GM18498 (cell line): ENCODE data around the gene GDF10.

Experiments used
- ATAC-seq: cut with Tn5 transposase; IDR thresholded peaks from one replicate; pipeline ENCODE4 v1.9.1; 2021; ENCODE audit warnings: mild to moderate bottlenecking, moderate library complexity; ENCODE audit not compliant: unreplicated experiment

GDF10 gene

DNA sequence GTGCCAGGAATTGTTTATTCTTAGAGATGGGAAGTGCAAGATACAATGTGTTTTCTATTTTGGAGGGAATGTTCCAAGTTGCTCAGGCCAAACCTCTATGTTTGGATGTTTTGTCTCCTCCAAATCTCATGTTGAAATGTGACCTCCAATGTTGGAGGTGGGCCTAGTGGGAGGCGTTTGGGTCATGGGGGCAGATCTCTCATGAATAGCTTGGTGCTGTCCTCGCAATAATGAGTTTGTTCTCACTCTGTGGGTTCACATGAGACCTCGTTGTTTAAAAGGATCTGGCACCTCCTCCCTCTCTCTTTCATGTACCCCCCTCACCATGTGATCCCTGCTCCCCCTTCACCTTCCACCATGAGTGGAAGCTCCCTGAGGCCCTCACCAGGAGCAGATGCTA is 8.3 kb upstream of the GDF10 start:
- ATAC-seq, result no peak

DNA sequence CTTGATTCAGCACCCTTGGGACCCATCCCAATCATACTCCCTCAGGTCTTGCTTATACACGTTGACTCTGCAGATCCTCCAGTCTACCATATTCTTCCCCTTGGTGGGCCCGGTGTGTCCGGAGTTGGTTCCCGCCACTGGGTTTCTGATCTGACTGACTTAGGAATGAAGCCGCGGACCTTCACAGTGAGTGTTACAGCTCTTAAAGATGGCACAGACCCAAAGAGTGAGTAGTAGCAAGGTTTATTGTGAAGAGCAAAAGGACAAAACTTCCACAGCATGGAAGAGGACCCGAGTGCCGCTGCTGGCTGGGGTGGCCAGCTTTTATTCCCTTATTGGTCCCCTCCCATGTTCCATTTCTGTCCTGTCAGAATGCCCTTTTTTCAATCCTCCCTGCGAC is 5.9 kb upstream of the GDF10 start:
- no peak for ATAC-seq

DNA sequence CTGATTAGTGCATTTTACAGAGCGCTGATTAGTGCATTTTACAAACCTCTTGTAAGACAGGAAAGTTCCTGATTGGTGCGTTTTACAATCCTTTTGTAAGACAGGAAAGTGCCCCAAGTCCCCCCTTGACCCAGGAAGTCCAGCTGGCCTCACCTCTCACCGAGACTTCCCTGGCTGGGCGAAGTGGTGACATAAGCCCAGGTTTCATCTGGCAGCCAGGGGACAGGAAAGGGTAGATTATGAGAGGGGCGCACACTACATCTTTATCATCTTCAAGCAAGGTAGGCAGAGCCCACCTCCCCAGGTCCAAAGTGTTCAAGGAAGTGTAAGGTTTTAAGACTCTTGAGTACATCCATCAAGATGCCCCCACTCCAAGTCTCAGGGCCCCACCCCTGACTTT is 5.5 kb upstream of the GDF10 start:
- ATAC-seq, result no peak

DNA sequence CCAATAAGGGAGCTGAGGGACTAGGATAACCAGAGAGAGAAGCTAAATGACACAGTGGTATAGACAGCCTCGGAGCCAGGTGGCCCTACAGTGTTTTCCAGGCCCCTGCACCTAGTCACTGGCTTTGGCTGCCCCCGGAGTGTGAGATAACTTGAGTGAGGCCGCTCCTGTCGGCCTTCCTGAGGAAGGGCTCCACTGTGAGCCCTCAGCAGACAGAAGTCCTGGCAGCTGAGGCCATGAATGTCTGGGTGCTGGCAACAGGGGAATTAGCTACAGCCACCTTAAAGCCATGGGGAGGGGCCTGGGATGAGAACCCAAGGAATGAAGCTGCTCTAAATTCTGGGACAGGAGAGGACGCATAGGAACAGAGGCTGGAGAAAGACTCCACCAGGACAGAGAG is 4.6 kb upstream of the GDF10 start:
- ATAC-seq, result no peak

DNA sequence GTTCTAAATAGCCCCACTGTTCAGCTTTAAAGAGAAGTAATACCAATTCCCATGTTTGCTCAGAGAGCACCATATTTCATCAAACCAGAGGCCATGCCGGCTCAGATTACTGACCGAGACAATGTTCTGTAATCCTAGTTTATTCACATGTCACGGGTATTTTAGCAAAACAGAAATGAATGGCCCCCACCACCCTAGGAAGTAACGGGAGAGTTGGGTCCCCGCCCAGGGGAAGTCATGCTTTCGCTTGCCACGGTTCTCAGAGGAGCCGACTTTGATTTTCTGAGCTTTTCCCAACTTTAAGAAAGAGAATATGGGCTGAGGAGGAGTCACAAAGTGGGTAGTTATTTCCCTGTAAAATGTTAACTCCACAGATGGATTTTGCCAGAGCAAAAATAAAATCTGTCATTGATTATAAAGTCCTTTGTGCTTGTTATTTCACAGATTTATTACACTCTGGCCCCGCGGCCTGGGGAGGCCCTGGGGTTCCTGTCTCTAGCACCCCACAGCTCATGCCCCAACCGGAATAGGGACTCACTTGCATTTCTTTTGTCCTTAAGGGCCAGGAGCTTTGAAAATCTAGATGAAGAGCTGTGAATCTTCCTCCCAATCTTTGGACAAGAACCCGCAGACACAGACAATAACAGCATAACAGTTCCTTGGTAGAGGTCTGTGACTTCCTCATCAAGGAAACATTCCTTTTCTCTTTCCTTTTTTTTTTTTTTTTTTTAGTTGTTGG is 3.7 kb upstream of the GDF10 start:
- no peak for ATAC-seq

DNA sequence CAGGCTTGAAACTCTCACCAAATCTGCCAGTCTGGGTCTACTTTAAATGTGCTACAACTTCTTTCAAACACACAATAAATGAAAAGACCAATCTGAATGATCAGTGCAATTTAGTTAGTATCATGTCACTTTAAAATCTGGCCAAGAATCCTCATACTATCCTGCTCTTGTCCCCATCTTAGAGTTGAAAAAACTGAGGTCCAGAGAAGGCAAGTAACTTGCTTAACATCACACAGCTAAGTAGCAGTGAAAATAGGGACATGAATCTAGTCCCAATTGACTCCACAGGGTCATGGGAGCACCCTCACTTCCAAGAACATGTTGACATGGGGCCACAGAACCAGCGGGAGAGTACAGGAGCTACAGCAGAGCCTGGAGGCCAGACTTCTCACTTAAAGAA is 3.1 kb upstream of the GDF10 start:
- ATAC-seq, result no peak

DNA sequence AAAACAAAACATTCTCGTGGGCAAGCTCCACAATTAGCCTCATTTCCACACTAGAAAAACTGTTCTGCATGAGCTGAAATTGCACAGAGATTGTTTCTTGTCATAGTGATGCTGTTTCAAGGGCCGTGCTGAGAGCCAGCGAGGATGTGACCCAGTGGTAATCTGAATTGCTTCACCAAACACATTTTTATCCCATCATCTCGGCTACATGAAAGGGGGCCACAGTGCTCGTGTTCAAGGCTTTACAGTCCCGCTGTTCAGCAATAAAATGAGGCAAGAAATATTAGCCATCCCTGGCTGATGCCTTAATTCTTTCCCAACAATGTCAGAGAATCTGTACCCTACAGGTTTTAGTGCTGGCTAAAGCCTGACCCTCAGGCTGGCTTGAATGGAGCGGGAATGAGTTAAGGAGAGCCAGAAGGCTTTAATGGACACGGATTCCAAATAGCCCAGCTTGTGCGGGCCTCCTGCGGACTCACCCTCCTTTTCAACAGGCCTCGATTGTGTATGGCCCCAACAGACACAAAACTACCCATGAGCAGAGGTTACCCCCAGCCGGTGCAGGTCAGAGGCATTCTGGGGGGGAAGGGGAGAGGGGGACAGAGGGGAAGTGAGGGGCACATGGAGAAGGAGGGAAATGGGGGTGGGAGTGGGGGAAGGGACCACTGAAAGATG is 2.0 kb upstream of the GDF10 start:
- ATAC-seq, result no peak

DNA sequence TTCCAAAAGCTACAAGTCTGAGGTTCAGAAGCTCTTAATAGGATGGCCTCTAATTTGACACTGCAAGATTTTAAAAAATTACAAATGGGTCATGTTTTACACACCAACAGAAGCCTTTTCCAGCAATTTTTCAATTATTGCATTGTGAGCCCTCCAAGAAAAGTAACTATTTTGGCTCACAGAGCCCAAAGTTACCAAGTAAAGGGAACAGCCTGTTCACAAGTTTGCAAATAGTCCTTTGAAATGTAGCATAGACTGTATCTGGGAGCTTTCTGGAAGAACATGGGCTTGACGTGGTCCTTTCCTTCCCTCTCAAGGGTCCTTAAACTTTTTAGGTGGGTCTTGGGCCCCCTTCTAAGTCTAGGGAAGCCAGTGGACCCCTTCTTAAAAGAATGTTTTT is 1.3 kb upstream of the GDF10 start:
- ATAC-seq, result no peak

DNA sequence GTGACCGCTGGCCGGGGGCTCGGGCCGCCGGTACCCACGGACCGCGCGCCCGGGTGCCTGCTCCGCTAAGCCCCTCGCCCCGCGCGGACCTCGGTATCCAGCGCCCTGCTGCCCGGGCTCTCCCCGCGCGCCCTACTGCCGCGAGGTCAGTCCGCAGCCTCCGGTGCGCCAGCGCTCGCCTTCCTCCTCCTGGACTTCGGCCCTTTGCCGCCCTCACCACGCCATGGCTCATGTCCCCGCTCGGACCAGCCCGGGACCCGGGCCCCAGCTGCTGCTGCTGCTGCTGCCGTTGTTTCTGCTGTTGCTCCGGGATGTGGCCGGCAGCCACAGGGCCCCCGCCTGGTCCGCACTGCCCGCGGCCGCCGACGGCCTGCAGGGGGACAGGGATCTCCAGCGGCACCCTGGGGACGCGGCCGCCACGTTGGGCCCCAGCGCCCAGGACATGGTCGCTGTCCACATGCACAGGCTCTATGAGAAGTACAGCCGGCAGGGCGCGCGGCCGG is 483 bp downstream of the GDF10 start:
- ATAC-seq, result no peak

DNA sequence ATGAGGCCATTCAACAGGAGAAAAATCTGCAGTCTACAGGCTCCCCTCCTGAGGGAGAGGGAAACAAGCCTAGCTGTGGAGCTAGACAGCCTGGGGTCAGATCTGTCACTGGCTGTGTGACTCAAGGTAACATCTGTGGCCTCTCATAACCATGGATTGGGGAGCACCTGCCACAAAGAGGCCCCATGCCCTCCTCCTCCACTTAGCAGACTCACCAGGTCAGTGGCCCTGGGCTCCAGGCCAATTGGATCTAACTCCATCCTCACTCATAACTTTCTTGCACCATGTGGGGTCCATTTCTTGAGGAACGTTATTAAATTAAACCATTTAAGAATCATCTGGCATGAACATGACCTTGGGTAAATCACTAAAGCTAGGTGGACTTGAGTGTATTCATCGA is 1.8 kb downstream of the GDF10 start:
- no peak for ATAC-seq

DNA sequence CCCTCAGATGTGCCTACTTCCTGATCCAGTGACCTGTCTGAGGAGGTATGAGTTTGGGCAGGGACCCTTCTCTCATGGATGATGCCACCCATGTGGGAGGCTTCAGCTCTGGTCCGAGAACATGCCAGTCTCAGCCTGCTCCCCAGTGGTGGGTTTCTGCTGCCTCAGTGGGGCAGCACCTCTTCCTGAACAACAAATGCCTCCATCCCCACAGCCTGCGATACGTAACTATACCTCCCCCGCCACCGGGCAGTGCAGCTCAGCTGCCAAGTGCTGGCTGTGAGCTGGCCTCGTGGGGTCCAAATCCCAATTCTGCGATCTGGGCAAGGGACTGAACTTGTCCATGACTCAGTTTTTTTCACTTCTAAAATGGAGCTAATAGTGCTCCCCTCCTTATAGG is 3.1 kb downstream of the GDF10 start:
- no peak for ATAC-seq

DNA sequence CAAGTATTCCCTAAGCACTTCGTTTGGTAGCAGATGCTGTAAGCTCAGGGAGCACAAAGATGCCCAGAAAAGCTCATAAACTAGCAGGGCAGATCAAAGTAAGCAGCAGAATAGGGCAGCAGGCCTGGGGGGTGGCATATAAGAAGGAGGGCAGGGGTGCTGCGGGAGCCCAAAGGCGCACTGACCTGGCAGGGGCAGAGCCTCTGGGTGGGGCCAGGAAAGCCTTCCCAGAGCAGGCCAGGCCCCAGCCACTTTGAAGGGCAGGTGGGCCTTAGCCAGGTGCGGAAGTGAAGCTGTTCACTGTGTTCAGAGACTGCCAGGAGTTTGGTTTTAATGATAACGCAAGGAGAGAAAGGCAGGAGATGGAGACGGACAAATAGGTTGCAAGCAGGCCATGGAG is 3.9 kb downstream of the GDF10 start:
- no peak for ATAC-seq

DNA sequence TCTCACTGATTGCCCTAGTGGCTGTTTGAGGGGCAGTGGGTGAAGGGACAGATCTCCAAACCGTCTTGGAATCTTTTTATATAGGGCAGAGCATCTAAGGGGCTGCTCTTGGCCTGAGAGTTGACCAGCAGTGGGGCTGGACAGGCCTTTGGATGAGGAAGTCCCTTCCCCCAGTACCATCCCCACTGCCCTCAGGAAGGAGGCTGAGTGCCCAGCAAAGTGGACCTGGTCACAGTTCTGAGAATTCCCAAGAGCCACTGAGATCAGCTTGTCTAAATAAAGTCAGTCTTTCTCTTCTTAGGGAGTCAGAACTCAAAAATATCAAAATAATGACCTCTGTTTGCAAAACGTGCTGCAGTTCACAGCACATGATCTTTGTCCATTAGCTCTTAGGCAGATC is 5.6 kb downstream of the GDF10 start:
- no peak for ATAC-seq

DNA sequence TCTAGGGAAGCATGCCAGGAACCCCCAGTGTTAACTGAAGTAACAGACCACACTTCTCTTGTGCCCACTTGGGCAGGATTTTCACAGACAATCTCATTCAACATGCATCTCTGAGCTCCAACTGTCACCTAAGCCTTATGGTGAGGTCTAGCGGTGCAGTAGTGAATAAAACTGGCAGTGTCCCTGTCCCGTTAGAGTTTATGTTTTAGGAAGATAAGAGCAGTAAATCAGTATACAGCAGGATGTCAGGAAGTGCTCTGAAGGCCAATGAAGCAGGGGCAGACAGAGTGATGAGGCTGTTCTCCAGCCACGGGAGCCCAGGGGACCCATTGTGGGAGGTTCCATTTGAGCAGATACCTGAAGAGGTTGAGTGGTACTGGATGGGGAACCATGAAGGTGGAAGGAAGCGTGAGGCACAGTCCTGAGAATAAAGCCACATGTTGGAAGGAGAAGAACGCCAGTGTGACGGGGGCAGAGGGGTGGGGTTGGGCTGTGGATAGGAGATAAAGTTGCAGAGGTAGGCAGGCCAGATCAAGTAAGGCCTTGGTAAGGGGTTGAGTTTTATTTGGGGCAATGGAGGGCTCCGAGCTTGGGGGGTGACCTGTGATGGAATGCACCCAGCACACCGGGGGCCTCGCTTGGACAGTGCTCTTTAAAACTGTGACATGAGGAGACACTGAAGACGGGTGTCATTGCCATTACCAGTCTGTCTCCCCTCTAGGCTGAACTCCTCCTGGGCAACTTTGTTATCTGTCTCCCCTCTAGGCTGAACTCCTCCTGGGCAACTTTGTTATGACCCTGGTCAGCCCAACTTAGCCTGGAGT is 6.6 kb downstream of the GDF10 start:
- ATAC-seq, result no peak

DNA sequence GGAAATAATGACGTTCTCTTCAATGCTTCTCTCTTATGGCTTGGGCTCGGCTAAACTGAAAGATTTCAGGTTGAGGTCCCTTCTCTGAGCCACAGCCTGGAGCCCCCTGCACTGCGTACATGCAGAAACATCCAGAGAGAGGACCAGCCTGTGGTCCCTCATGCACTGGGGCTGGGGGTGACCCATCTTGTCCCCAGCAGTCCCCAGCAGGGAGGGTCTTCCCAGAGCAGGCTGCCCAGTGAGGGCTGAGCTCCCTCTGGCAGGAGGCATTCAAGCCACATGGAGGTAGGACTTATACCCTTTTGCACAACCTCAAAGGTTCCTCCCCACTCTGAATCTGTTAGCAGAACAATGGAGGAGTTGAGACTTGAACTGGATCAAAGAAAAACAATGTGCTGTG is 7.4 kb downstream of the GDF10 start:
- ATAC-seq, result no peak

DNA sequence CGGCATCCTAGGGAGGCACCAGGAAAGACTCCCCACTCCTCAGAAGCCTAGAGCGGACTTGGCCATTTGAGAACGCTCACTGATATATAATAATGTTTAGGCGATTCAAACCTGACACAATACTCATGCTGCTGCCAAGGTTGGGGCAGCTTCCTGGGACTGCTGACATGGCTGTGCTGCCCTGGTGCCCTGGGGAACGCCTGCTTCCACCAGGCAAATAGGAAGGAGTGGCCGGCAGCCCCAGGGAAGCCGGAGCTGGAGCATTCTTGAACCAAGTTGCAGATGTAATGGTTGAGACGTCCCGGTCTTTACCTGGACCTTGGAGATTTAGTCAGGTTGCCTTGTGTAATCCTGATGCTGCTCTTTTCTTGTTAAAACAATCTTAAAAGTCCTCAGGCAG is 8.8 kb downstream of the GDF10 start:
- no peak for ATAC-seq

DNA sequence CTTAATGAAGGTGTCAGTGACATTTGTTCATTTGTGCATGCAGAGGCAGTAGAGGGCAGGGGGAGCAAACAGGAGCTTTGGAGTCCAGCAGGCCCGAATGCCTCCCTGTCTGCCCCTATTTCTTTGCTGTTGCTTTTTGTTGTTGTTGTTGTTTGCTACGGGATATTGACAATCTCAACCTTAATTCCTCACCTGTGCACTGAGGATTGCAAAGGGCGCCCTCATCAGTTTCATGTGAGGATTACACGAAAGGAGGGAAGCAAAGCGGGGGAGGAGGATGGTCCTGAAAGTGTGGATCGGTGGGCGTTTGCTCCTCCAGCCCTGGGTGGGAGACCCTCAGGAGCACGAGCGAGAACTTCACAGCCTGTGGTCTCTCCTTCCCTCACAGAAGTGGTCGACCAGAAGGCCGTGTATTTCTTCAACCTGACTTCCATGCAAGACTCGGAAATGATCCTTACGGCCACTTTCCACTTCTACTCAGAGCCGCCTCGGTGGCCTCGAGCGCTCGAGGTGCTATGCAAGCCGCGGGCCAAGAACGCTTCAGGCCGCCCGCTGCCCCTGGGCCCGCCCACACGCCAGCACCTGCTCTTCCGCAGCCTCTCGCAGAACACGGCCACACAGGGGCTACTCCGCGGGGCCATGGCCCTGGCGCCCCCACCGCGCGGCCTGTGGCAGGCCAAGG is 9.6 kb downstream of the GDF10 start:
- no peak for ATAC-seq

DNA sequence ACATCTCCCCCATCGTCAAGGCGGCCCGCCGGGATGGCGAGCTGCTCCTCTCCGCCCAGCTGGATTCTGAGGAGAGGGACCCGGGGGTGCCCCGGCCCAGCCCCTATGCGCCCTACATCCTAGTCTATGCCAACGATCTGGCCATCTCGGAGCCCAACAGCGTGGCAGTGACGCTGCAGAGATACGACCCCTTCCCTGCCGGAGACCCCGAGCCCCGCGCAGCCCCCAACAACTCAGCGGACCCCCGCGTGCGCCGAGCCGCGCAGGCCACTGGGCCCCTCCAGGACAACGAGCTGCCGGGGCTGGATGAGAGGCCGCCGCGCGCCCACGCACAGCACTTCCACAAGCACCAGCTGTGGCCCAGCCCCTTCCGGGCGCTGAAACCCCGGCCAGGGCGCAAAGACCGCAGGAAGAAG is 10.1 kb downstream of the GDF10 start:
- ATAC-seq, result no peak

DNA sequence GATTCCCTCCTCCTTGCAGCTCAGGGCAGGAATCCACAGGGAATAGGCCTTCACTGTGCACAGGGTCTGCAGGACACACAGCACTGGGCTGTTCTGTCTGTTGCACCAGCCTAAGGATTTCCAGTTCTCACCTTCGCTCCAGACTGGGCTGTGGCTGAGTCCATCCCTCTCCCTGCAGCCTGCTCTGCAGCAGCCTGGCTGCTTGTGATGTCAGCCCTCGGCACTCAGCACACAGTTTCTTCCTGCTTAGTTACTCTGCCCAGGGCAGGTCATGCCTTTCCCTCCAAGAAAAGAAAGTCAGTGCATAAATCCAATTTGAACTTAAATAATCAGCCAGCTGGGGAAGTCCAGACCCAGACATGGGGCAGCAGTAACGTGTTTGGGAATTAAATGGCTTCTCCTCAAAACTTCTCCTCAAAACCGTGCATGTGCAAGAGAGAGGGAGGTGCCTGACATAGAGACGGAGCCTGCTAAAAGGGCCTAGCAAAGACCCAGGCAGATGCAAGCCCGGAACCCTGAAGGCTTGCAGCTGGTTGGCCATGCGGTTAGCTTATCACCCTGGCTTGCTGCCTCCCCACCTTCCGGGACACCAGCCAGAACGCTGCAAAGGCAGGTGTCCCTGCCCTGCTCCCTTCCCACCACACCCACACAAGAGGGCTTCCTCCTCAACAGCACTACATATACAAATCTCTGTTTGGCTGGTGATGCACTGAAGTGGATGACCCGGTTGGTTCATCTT is 11.4 kb downstream of the GDF10 start:
- ATAC-seq, result no peak

DNA sequence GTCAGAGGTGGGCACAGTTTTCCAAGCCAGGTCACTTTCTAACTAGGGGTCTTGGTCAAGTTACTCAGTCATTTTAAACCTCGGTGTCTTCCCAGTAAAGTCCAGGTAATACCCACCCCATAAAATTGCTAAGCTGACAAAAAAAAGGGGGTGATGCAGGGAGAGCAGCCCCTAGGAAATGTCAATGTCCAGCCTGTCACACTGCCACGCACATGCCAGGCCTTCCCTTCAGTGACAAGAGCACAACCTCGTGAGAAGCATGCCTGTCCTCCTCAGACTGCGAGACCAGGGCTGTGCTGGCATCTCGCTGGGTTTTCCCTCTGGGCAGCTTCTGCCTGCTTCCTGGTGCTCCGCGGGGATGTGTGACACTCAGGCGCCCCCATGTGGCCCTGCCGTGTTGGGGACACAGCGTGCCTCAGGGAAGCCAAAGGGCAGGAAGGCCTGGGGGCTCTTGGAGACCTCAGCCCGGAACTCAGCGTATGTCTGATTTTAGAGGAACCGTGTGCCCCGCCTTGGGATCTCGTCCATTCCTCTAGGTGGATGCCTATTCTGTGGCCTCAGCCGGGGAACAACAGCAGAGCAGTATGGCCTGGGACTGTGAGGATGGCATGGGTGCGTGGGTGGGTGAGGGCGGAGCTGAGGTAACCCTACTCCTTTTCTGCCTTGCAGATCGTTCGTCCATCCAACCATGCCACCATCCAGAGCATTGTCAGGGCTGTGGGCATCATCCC is 12.1 kb downstream of the GDF10 start:
- peak; percentile 85 for ATAC-seq
